ENCODE data around the gene NUP153. TPM values are rescaled to one million over a fixed set of nuclear protein-coding genes. Genes with fewer than 3 reads are reported as not detected.

Gene NUP153
- total and polyA plus RNA-seq, 8 donors, result 28.2 to 53.1 (median 45.6) TPM

DNA sequence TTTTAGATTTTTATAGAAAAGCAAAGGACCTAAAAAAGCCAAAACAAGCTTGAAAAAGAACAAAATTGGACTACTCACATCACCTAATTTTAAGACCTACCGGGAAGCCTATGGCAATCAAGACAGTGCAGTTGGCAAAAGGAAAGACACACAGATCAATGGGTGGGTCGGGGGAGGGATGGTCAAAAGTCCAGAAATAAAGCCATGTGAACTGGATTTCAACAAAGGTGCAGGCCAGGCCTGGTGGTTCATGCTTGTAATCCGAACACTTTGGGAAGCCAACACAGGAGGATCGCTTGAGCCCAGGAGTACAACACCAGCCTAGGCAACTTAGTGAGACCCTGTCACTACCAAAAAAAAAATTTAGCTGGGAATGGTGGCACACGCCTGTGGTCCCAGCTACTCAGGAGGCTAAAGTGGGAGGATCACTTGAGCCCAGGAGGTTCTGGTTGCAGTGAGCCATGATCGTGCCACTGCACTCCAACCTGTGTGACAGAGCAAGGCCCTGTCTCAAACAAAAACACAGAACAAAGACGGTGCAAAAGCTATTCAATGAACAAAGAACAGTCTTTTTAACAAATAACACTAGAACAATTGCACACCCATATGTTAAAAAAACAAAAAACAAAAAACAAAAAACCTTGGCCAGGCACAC is 34.5 kb downstream of the NUP153 start:
- intact Hi-C loops (cut with DNase I), result no loop called here
- DNase-seq, result no peak
- TF ChIP-seq, protein P1, sequence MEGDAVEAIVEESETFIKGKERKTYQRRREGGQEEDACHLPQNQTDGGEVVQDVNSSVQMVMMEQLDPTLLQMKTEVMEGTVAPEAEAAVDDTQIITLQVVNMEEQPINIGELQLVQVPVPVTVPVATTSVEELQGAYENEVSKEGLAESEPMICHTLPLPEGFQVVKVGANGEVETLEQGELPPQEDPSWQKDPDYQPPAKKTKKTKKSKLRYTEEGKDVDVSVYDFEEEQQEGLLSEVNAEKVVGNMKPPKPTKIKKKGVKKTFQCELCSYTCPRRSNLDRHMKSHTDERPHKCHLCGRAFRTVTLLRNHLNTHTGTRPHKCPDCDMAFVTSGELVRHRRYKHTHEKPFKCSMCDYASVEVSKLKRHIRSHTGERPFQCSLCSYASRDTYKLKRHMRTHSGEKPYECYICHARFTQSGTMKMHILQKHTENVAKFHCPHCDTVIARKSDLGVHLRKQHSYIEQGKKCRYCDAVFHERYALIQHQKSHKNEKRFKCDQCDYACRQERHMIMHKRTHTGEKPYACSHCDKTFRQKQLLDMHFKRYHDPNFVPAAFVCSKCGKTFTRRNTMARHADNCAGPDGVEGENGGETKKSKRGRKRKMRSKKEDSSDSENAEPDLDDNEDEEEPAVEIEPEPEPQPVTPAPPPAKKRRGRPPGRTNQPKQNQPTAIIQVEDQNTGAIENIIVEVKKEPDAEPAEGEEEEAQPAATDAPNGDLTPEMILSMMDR (IDR thresholded peaks at IDR 0.05), result no peak
- peaks cover 0 to 1% of the 10 kb centered on the region in 2 donors for H3K4me1 ChIP-seq
- no peak for ATAC-seq
- no peaks in the 10 kb centered on the region for H3K27me3 ChIP-seq
- no peak overlapping the region for H3K4me3 ChIP-seq
- H3K27ac ChIP-seq, result no peak overlapping the region
- no peaks in the 10 kb centered on the region for H3K9me3 ChIP-seq
- peaks cover 0 to 81% of the 10 kb centered on the region in 2 donors for H3K36me3 ChIP-seq

DNA sequence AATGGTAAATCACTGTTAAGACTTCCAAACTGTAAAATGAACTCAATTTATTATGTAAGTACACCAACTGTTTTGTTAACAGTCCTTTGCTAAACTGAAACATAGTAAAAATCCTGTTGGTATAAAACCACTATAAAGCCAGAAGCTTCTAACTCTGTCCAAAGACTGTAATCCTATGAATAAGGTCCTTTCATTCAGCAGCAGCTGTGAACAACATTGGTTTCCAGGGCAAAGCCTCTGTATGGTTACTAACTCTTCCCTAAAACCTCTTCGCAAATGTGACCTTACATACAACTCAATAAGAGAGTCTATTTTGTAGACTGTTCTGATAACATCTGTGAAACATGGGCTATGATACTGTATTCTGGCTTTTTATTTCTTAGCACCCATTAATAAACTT is 40.1 kb downstream of the NUP153 start:
- Histone ChIP-seq H3K36me3 (peaks cover 0 to 91% of the 10 kb centered on the region in 2 donors), H3K4me1 (no peaks in the 10 kb centered on the region), H3K27ac (no peak overlapping the region), H3K9me3 (no peaks in the 10 kb centered on the region), H3K4me3 (no peak overlapping the region), H3K27me3 (no peaks in the 10 kb centered on the region)
- intact Hi-C loops (cut with DNase I), result no loop called here
- TF ChIP-seq, protein P1 (IDR thresholded peaks at IDR 0.05), result no peak
- DNase-seq (no peak), ATAC-seq (no peak)

- Histone ChIP-seq H3K9me3 (no peaks in the 10 kb centered on the region), H3K27me3 (no peaks in the 10 kb centered on the region), H3K4me1 (no peaks in the 10 kb centered on the region), H3K27ac (no peak overlapping the region), H3K36me3 (peaks cover 0 to 93% of the 10 kb centered on the region in 2 donors), H3K4me3 (no peak overlapping the region)
- DNase-seq (no peak), ATAC-seq (no peak)
- TF ChIP-seq, protein P1 (IDR thresholded peaks at IDR 0.05), result no peak
- intact Hi-C loops (cut with DNase I), result no loop called here
Observed at GRCh38 chr6:17665132-17665531, 41.6 kb downstream of the NUP153 start.

DNA sequence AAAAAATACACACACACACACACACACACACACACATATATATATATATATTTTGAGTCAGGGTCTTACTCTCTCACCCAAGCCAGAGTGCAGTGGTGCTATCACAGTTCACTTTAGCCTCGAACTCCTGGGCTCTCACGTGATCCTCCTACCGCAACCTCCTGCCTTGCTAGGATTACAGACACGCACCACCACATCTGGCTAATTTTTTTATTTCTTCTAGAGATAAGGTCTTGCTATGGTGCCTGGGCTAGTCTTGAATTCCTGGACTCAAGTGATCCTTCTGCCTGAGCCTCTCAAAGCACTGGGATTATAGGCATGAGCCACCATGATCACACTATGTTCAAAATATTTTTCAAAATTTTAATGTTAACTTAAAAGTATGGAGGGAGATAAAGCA is 43.5 kb downstream of the NUP153 start:
- Histone ChIP-seq H3K4me3 (no peak overlapping the region), H3K4me1 (no peaks in the 10 kb centered on the region), H3K27ac (no peak overlapping the region), H3K36me3 (peaks cover 0 to 89% of the 10 kb centered on the region in 2 donors), H3K27me3 (no peaks in the 10 kb centered on the region), H3K9me3 (no peaks in the 10 kb centered on the region)
- DNase-seq, result no peak
- no peak for ATAC-seq
- intact Hi-C loops (cut with DNase I), result no loop called here
- TF ChIP-seq, protein P1 (IDR thresholded peaks at IDR 0.05), result no peak

- intact Hi-C loops (cut with DNase I), result no loop called here
Observed at GRCh38 chr6:17662585-17662984, 44.1 kb downstream of the NUP153 start.

More at GRCh38 chr6:17662585-17662984, 44.1 kb downstream of the NUP153 start:
- DNase-seq, result no peak
- Histone ChIP-seq H3K9me3 (no peaks in the 10 kb centered on the region), H3K4me1 (no peaks in the 10 kb centered on the region), H3K27me3 (no peaks in the 10 kb centered on the region), H3K4me3 (no peak overlapping the region), H3K36me3 (peaks cover 0 to 84% of the 10 kb centered on the region in 2 donors), H3K27ac (no peak overlapping the region)
- TF ChIP-seq, protein P1 (IDR thresholded peaks at IDR 0.05), result no peak
- ATAC-seq, result no peak

Measured in left lung (tissue), 10 donors.